Naive B cell (primary cell): Measurements from ENCODE around the gene CNTN5. TPM values are rescaled to one million over a fixed set of nuclear protein-coding genes. Genes with fewer than 3 reads are reported as not detected.

Source experiments
- ATAC-seq, 2 donors: fragments of 150-1000 bp; cut with Tn5 transposase; 2 replicates each; pipeline ENCODE4 v1.10.0; 2021; ENCODE audit warnings: low read depth in 2 of 2, mild to moderate bottlenecking in 2 of 2, moderate library complexity in 2 of 2
- DNase-seq: peaks from one replicate; pipeline ENCODE4 v3.0.0; 2022
- H3K27ac Mint-ChIP-seq, 6 donors: one replicate each; pipeline ENCODE4 v1.8.0; 2020 to 2022; ENCODE audit warnings: mild to moderate bottlenecking in 6 of 6, mixed read lengths in 6 of 6, moderate library complexity in 5 of 6, inconsistent platforms in 2 of 6
- H3K27me3 Mint-ChIP-seq, 3 donors: one replicate each; pipeline ENCODE4 v1.8.0; 2021 to 2022; ENCODE audit warnings: mixed read lengths in 3 of 3, mild to moderate bottlenecking in 1 of 3
- H3K36me3 Mint-ChIP-seq, 2 donors: one replicate each; pipeline ENCODE4 v1.8.0; 2020 to 2022; ENCODE audit warnings: mixed read lengths in 2 of 2, inconsistent platforms in 1 of 2, mild to moderate bottlenecking in 1 of 2
- H3K4me1 Mint-ChIP-seq, 3 donors: one replicate each; pipeline ENCODE4 v1.8.0; 2020 to 2022; ENCODE audit warnings: mixed read lengths in 3 of 3, inconsistent platforms in 1 of 3, mild to moderate bottlenecking in 1 of 3, moderate library complexity in 1 of 3
- H3K4me3 Mint-ChIP-seq, 8 donors: one replicate each; pipeline ENCODE4 v1.8.0; 2020 to 2022; ENCODE audit warnings: mild to moderate bottlenecking in 8 of 8, mixed read lengths in 8 of 8, moderate library complexity in 8 of 8, inconsistent platforms in 2 of 8
- H3K9me3 Mint-ChIP-seq, 7 donors: one replicate each; pipeline ENCODE4 v1.8.0; 2020 to 2022; ENCODE audit warnings: mixed read lengths in 7 of 7, mild to moderate bottlenecking in 5 of 7, inconsistent platforms in 2 of 7, moderate library complexity in 1 of 7
- polyA plus RNA-seq, 6 donors: library from polyadenylated mRNA; unstranded; fragments of 300-500 nt; fragmentation: Illumina TruSeq; gene quantifications; one replicate each; pipeline ENCODE4 v1.2.3, GENCODE V29; 2021; ENCODE audit warnings: low read depth in 6 of 6

Gene CNTN5
- polyA plus RNA-seq, 6 donors from 2014 or later: not detected

GRCh38 chr11:99452075-99452474, 431.3 kb downstream of the CNTN5 start:
- Mint-ChIP-seq H3K4me1 (no peaks in the 10 kb centered on the region), H3K9me3 (no peaks in the 10 kb centered on the region), H3K36me3 (no peaks in the 10 kb centered on the region), H3K27ac (no peak overlapping the region), H3K4me3 (no peak overlapping the region), H3K27me3 (no peaks in the 10 kb centered on the region)
- ATAC-seq (no peak), DNase-seq (no peak)

GRCh38 chr11:99461913-99462312, 441.2 kb downstream of the CNTN5 start:
- H3K27me3 Mint-ChIP-seq: no peaks in the 10 kb centered on the region

GRCh38 chr11:99464985-99465384, 444.2 kb downstream of the CNTN5 start:
- H3K4me3 Mint-ChIP-seq: no peak overlapping the region

More at GRCh38 chr11:99461913-99462312, 441.2 kb downstream of the CNTN5 start:
- no peak for DNase-seq
- no peak overlapping the region for H3K4me3 Mint-ChIP-seq
- no peak overlapping the region for H3K27ac Mint-ChIP-seq
- no peaks in the 10 kb centered on the region for H3K4me1 Mint-ChIP-seq
- no peak for ATAC-seq
- peaks cover 0 to 6% (median 0%) of the 10 kb centered on the region in 7 donors for H3K9me3 Mint-ChIP-seq
- H3K36me3 Mint-ChIP-seq: no peaks in the 10 kb centered on the region

GRCh38 chr11:99489581-99489980, 468.8 kb downstream of the CNTN5 start:
- Mint-ChIP-seq H3K27me3 (no peaks in the 10 kb centered on the region), H3K4me1 (no peaks in the 10 kb centered on the region), H3K4me3 (peak overlapping the region in 1 of 8 donors; percentile 43), H3K27ac (no peak overlapping the region), H3K9me3 (peaks cover 0 to 4% (median 0%) of the 10 kb centered on the region in 7 donors), H3K36me3 (no peaks in the 10 kb centered on the region)
- DNase-seq (no peak), ATAC-seq (no peak)

More at GRCh38 chr11:99464985-99465384, 444.2 kb downstream of the CNTN5 start:
- Mint-ChIP-seq H3K9me3 (peaks cover 0 to 7% (median 0%) of the 10 kb centered on the region in 7 donors), H3K27ac (no peak overlapping the region), H3K36me3 (no peaks in the 10 kb centered on the region), H3K4me1 (no peaks in the 10 kb centered on the region), H3K27me3 (no peaks in the 10 kb centered on the region)
- ATAC-seq: no peak
- DNase-seq: no peak

- no peaks in the 10 kb centered on the region for H3K27me3 Mint-ChIP-seq
- H3K4me3 Mint-ChIP-seq: no peak overlapping the region
- H3K9me3 Mint-ChIP-seq: peaks cover 0 to 9% (median 0%) of the 10 kb centered on the region in 7 donors
- ATAC-seq: no peak
- H3K36me3 Mint-ChIP-seq: no peaks in the 10 kb centered on the region
- H3K27ac Mint-ChIP-seq: no peak overlapping the region
- no peaks in the 10 kb centered on the region for H3K4me1 Mint-ChIP-seq
- DNase-seq: no peak
Observed at GRCh38 chr11:99494065-99494464, 473.3 kb downstream of the CNTN5 start.

- Mint-ChIP-seq H3K9me3 (peaks cover 0 to 7% (median 0%) of the 10 kb centered on the region in 7 donors), H3K4me3 (no peak overlapping the region), H3K36me3 (no peaks in the 10 kb centered on the region), H3K27ac (no peak overlapping the region), H3K27me3 (no peaks in the 10 kb centered on the region), H3K4me1 (no peaks in the 10 kb centered on the region)
- ATAC-seq (no peak), DNase-seq (no peak)
Observed at GRCh38 chr11:99501655-99502054, 480.9 kb downstream of the CNTN5 start.

- Mint-ChIP-seq H3K4me1 (no peaks in the 10 kb centered on the region), H3K27ac (no peak overlapping the region), H3K4me3 (no peak overlapping the region), H3K9me3 (peaks cover 0 to 3% (median 0%) of the 10 kb centered on the region in 7 donors), H3K36me3 (no peaks in the 10 kb centered on the region), H3K27me3 (no peaks in the 10 kb centered on the region)
- ATAC-seq (no peak), DNase-seq (no peak)
Observed at GRCh38 chr11:99505316-99505715, 484.6 kb downstream of the CNTN5 start.

GRCh38 chr11:99505831-99506230, 485.1 kb downstream of the CNTN5 start:
- Mint-ChIP-seq H3K27ac (no peak overlapping the region), H3K27me3 (no peaks in the 10 kb centered on the region), H3K36me3 (no peaks in the 10 kb centered on the region), H3K9me3 (peaks cover 0 to 2% (median 0%) of the 10 kb centered on the region in 7 donors), H3K4me3 (no peak overlapping the region), H3K4me1 (no peaks in the 10 kb centered on the region)
- ATAC-seq (no peak), DNase-seq (no peak)

GRCh38 chr11:99509863-99510262, 489.1 kb downstream of the CNTN5 start:
- no peak for DNase-seq
- no peak for ATAC-seq
- no peaks in the 10 kb centered on the region for H3K36me3 Mint-ChIP-seq
- H3K9me3 Mint-ChIP-seq: peaks cover 0 to 2% (median 0%) of the 10 kb centered on the region in 7 donors
- H3K4me3 Mint-ChIP-seq: no peak overlapping the region
- H3K27ac Mint-ChIP-seq: no peak overlapping the region
- H3K4me1 Mint-ChIP-seq: no peaks in the 10 kb centered on the region
- H3K27me3 Mint-ChIP-seq: no peaks in the 10 kb centered on the region

GRCh38 chr11:99513368-99513767, 492.6 kb downstream of the CNTN5 start:
- H3K27me3 Mint-ChIP-seq: no peaks in the 10 kb centered on the region
- no peak overlapping the region for H3K27ac Mint-ChIP-seq
- no peak overlapping the region for H3K4me3 Mint-ChIP-seq
- DNase-seq: no peak
- ATAC-seq: no peak
- no peaks in the 10 kb centered on the region for H3K9me3 Mint-ChIP-seq
- H3K36me3 Mint-ChIP-seq: no peaks in the 10 kb centered on the region
- no peaks in the 10 kb centered on the region for H3K4me1 Mint-ChIP-seq

- H3K9me3 Mint-ChIP-seq: no peaks in the 10 kb centered on the region
- no peak overlapping the region for H3K27ac Mint-ChIP-seq
- no peaks in the 10 kb centered on the region for H3K27me3 Mint-ChIP-seq
- H3K36me3 Mint-ChIP-seq: no peaks in the 10 kb centered on the region
- DNase-seq: no peak
- no peaks in the 10 kb centered on the region for H3K4me1 Mint-ChIP-seq
- ATAC-seq: no peak
- H3K4me3 Mint-ChIP-seq: no peak overlapping the region
Observed at GRCh38 chr11:99519095-99519494, 498.3 kb downstream of the CNTN5 start.

GRCh38 chr11:99522467-99523173, 501.9 kb downstream of the CNTN5 start:
- H3K27me3 Mint-ChIP-seq: no peaks in the 10 kb centered on the region
- ATAC-seq: no peak
- peak overlapping the region in 1 of 6 donors; percentile 58 for H3K27ac Mint-ChIP-seq
- no peaks in the 10 kb centered on the region for H3K36me3 Mint-ChIP-seq
- H3K9me3 Mint-ChIP-seq: peaks cover 0 to 4% (median 0%) of the 10 kb centered on the region in 7 donors
- H3K4me3 Mint-ChIP-seq: no peak overlapping the region
- H3K4me1 Mint-ChIP-seq: no peaks in the 10 kb centered on the region
- no peak for DNase-seq

GRCh38 chr11:99531468-99531867, 510.7 kb downstream of the CNTN5 start:
- no peaks in the 10 kb centered on the region for H3K27me3 Mint-ChIP-seq
- no peak for DNase-seq
- H3K9me3 Mint-ChIP-seq: peaks cover 0 to 12% (median 2%) of the 10 kb centered on the region in 7 donors
- no peak for ATAC-seq
- H3K4me1 Mint-ChIP-seq: no peaks in the 10 kb centered on the region
- H3K36me3 Mint-ChIP-seq: no peaks in the 10 kb centered on the region
- no peak overlapping the region for H3K4me3 Mint-ChIP-seq
- no peak overlapping the region for H3K27ac Mint-ChIP-seq

GRCh38 chr11:99534812-99535211, 514.1 kb downstream of the CNTN5 start:
- H3K4me3 Mint-ChIP-seq: no peak overlapping the region

More at GRCh38 chr11:99534812-99535211, 514.1 kb downstream of the CNTN5 start:
- ATAC-seq (no peak), DNase-seq (no peak)
- Mint-ChIP-seq H3K36me3 (no peaks in the 10 kb centered on the region), H3K27me3 (no peaks in the 10 kb centered on the region), H3K4me1 (no peaks in the 10 kb centered on the region), H3K9me3 (peaks cover 0 to 8% (median 2%) of the 10 kb centered on the region in 7 donors), H3K27ac (no peak overlapping the region)
